Measurements from ENCODE around the gene TRMO.
"Not testable (repeated sequence)": the region's sequence is repeated elsewhere in the genome, so short reads cannot be mapped to it uniquely, and the experiment has no call there.

Gene TRMO

GRCh38 chr9:97961361-97961760 is 39.1 kb upstream of the TRMO start:
- H4K20me1 ChIP-seq (ENCODE audit: insufficient read depth, low read length), result no peaks in the 10 kb centered on the region
- no peaks in the 10 kb centered on the region for H3K79me2 ChIP-seq (ENCODE audit: low read length)
- no peaks in the 10 kb centered on the region for H3K9me3 ChIP-seq (ENCODE audit: insufficient read depth, low read length)
- no peaks in the 10 kb centered on the region for H3K36me3 ChIP-seq (replicated peaks; ENCODE audit: low read depth, low read length)
- H2AFZ ChIP-seq (ENCODE audit: low read depth, low read length), result no peak overlapping the region
- H3K4me3 ChIP-seq (ENCODE audit: low read length), result no peak overlapping the region
- no peak overlapping the region for H3K9ac ChIP-seq (ENCODE audit: low read length)
- no peaks in the 10 kb centered on the region for H3K4me1 ChIP-seq (ENCODE audit: low read length)
- TF ChIP-seq EZH2phosphoT487 (IDR thresholded peaks at IDR 0.05; ENCODE audit: low read depth) (no peak), CTCF (IDR thresholded peaks at IDR 0.05; ENCODE audit: low read depth, low read length) (no peak)
- H3K27ac ChIP-seq (ENCODE audit: low read length), result no peak overlapping the region
- 0 out of 2 replicates have a peak, but pooled peaks cover 3% of the 10 kb centered on the region for H3K27me3 ChIP-seq (ENCODE audit: low read depth, low read length)
- H3K4me2 ChIP-seq (ENCODE audit: low read length), result no peak overlapping the region

- not testable (repeated sequence) for H3K79me2 ChIP-seq (ENCODE audit: low read length); H2AFZ ChIP-seq (ENCODE audit: low read depth, low read length); H3K4me1 ChIP-seq (ENCODE audit: low read length); H3K9me3 ChIP-seq (ENCODE audit: insufficient read depth, low read length); H3K27me3 ChIP-seq (ENCODE audit: low read depth, low read length); H3K4me3 ChIP-seq (ENCODE audit: low read length); H3K27ac ChIP-seq (ENCODE audit: low read length); H3K4me2 ChIP-seq (ENCODE audit: low read length); H4K20me1 ChIP-seq (ENCODE audit: insufficient read depth, low read length); H3K9ac ChIP-seq (ENCODE audit: low read length); H3K36me3 ChIP-seq (replicated peaks; ENCODE audit: low read depth, low read length)
Measured at GRCh38 chr9:97960678-97961328, 38.5 kb upstream of the TRMO start.

- Histone ChIP-seq H3K4me3 (ENCODE audit: low read length) (no peak overlapping the region), H3K27ac (ENCODE audit: low read length) (no peak overlapping the region), H3K27me3 (ENCODE audit: low read depth, low read length) (no peaks in the 10 kb centered on the region), H3K4me1 (ENCODE audit: low read length) (no peaks in the 10 kb centered on the region), H3K4me2 (ENCODE audit: low read length) (no peak overlapping the region), H3K9ac (ENCODE audit: low read length) (no peak overlapping the region), H3K79me2 (ENCODE audit: low read length) (no peaks in the 10 kb centered on the region), H3K36me3 (replicated peaks; ENCODE audit: low read depth, low read length) (no peaks in the 10 kb centered on the region), H4K20me1 (ENCODE audit: insufficient read depth, low read length) (no peaks in the 10 kb centered on the region), H2AFZ (ENCODE audit: low read depth, low read length) (no peak overlapping the region), H3K9me3 (ENCODE audit: insufficient read depth, low read length) (no peaks in the 10 kb centered on the region)
- TF ChIP-seq CTCF (IDR thresholded peaks at IDR 0.05; ENCODE audit: low read depth, low read length) (no peak), EZH2phosphoT487 (IDR thresholded peaks at IDR 0.05; ENCODE audit: low read depth) (no peak)
Measured at GRCh38 chr9:97959585-97959984, 37.3 kb upstream of the TRMO start.

GRCh38 chr9:97958812-97959511 is 36.7 kb upstream of the TRMO start:
- Histone ChIP-seq H3K9ac (ENCODE audit: low read length) (no peak overlapping the region), H2AFZ (ENCODE audit: low read depth, low read length) (no peak overlapping the region), H3K79me2 (ENCODE audit: low read length) (no peaks in the 10 kb centered on the region), H3K9me3 (ENCODE audit: insufficient read depth, low read length) (no peaks in the 10 kb centered on the region), H3K4me1 (ENCODE audit: low read length) (no peaks in the 10 kb centered on the region), H3K27me3 (ENCODE audit: low read depth, low read length) (no peaks in the 10 kb centered on the region), H4K20me1 (ENCODE audit: insufficient read depth, low read length) (no peaks in the 10 kb centered on the region), H3K4me2 (ENCODE audit: low read length) (no peak overlapping the region), H3K27ac (ENCODE audit: low read length) (no peak overlapping the region), H3K36me3 (replicated peaks; ENCODE audit: low read depth, low read length) (no peaks in the 10 kb centered on the region), H3K4me3 (ENCODE audit: low read length) (no peak overlapping the region)
- TF ChIP-seq EZH2phosphoT487 (IDR thresholded peaks at IDR 0.05; ENCODE audit: low read depth), result no peak
- no peak for TF ChIP-seq CTCF (IDR thresholded peaks at IDR 0.05; ENCODE audit: low read depth, low read length)

Data from OCI-LY3 (cell line).